Mucosa of rectum (tissue), 2 donors: ENCODE results near the gene PHLDA1.

ENCODE experiments used
- H3K27ac ChIP-seq, 2 donors: one replicate each; pipeline ENCODE4 v1.7.0; 2013; ENCODE audit warnings: inconsistent platforms in 2 of 2, low read depth in 2 of 2, low read length in 2 of 2
- H3K27me3 ChIP-seq, 2 donors: one replicate each; pipeline ENCODE4 v1.7.0; 2013; ENCODE audit warnings: low read length in 2 of 2; ENCODE audit not compliant: control insufficient read depth in 2 of 2, insufficient read depth in 2 of 2
- H3K36me3 ChIP-seq, 2 donors: one replicate each; pipeline ENCODE4 v1.7.0; 2013; ENCODE audit warnings: low read length in 2 of 2; ENCODE audit not compliant: control insufficient read depth in 2 of 2, insufficient read depth in 2 of 2
- H3K4me1 ChIP-seq, 2 donors: one replicate each; pipeline ENCODE4 v1.7.0; 2013; ENCODE audit warnings: low read length in 2 of 2, mild to moderate bottlenecking in 1 of 2; ENCODE audit not compliant: control insufficient read depth in 2 of 2, insufficient read depth in 2 of 2
- H3K4me3 ChIP-seq, 2 donors: one replicate each; pipeline ENCODE4 v1.7.0; 2013; ENCODE audit warnings: low read length in 2 of 2
- H3K9ac ChIP-seq, 2 donors: one replicate each; pipeline ENCODE4 v1.7.0; 2013; ENCODE audit warnings: low read length in 2 of 2, low read depth in 1 of 2, mild to moderate bottlenecking in 1 of 2
- H3K9me3 ChIP-seq, 2 donors: one replicate each; pipeline ENCODE4 v1.7.0; 2013; ENCODE audit warnings: low read length in 2 of 2; ENCODE audit not compliant: control insufficient read depth in 2 of 2
- donor health status: healthy.
- donor health status: Normal muscosa, but diverticular disease.

The PHLDA1 gene

DNA sequence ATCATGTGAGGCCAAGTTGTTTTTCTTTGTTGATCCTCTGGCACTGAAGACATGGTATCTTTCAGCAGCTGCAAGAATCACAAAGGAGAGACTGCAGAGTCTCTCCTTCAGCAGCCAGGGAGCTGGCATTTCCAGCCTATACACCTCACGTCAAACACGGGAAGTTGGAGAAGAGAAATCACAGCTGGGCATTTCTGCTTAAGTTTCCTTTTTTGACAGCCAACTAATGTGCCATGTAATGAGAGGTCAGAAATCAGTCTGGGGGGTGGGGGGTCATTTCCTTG, 28.3 kb downstream of the PHLDA1 start:
- Histone ChIP-seq H3K4me3 (no peak overlapping the region), H3K9ac (no peak overlapping the region), H3K36me3 (no peaks in the 10 kb centered on the region), H3K27me3 (no peaks in the 10 kb centered on the region), H3K4me1 (no peaks in the 10 kb centered on the region), H3K9me3 (no peaks in the 10 kb centered on the region), H3K27ac (no peak overlapping the region)

DNA sequence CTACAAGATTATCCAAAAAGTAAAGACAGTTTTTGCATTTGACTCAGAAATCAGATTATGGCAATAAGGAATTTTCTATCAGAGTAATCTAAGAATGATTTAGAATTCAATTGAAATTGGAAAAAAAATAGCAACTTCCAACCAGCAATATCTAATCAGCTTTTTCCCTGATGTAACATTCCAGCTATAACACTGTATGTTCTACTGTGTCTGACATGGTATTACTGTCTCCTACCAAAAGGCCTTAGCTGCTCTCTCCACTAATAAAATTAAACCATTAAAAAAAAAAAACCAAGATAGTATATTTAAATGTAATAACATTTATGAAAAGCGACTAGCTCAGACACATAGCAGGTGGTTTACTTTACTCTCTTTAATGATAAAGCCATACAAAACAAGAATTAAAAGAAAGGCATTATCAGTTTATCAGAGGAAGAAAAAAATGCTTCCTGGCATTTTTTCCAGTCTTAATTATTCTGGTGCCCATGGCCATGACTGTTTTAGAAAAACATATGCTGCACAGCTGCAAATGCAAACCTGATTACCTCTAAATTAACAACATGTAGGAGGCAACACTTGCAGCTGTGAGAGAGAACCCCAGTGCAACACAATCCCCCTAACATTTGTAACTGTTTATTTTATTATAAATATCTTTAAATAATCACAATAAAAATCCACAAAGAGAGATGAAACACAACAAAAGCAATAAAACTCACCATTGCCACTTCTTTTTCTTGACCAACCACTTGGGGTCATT, 28.8 kb downstream of the PHLDA1 start:
- H3K9me3 ChIP-seq = no peaks in the 10 kb centered on the region
- H3K4me1 ChIP-seq = no peaks in the 10 kb centered on the region
- H3K36me3 ChIP-seq = no peaks in the 10 kb centered on the region
- no peak overlapping the region for H3K4me3 ChIP-seq
- H3K9ac ChIP-seq = no peak overlapping the region
- H3K27me3 ChIP-seq = no peaks in the 10 kb centered on the region
- no peak overlapping the region for H3K27ac ChIP-seq

- H3K4me1 ChIP-seq = no peaks in the 10 kb centered on the region
- H3K4me3 ChIP-seq = no peak overlapping the region
- H3K9me3 ChIP-seq = no peaks in the 10 kb centered on the region
- no peak overlapping the region for H3K9ac ChIP-seq
- no peak overlapping the region for H3K27ac ChIP-seq
- no peaks in the 10 kb centered on the region for H3K27me3 ChIP-seq
- H3K36me3 ChIP-seq = no peaks in the 10 kb centered on the region
Measured at GRCh38 chr12:75998292-75999063, 33.1 kb downstream of the PHLDA1 start.

- Histone ChIP-seq H3K4me3 (no peak overlapping the region), H3K27me3 (no peaks in the 10 kb centered on the region)
Measured at GRCh38 chr12:75997658-75998057, 33.9 kb downstream of the PHLDA1 start.

DNA sequence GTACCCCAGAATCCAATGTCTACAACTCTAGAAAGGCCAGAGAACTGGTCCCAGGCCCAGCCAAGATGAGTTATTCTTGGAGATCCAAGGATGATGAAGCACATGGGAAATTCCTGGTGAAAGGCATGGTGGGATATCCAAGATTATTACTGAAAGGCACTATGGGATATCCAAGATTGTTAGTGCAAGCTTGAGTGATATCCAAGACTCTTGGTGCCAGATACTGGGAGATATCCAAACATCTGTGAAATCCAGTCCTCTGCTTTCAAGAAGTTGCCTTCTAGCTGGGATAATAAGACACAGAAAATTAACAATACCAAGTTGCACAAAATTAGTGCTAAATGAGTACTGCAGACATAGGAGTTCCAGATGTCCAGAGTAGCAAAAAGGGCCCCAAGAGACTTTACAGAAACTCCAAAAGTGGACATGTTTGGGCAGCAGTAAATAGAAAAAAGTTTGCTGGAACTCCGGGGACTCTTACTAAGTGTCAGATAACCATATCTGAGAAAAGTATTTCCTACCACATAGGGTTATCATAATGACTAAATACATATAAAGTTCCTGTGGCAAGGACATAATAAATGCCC, 34.6 kb downstream of the PHLDA1 start:
- Histone ChIP-seq H3K9me3 (no peaks in the 10 kb centered on the region), H3K4me1 (no peaks in the 10 kb centered on the region), H3K27ac (no peak overlapping the region)

More at GRCh38 chr12:75997658-75998057, 33.9 kb downstream of the PHLDA1 start:
- H3K27ac ChIP-seq = no peak overlapping the region
- no peak overlapping the region for H3K9ac ChIP-seq
- H3K4me1 ChIP-seq = no peaks in the 10 kb centered on the region
- H3K9me3 ChIP-seq = no peaks in the 10 kb centered on the region
- H3K36me3 ChIP-seq = no peaks in the 10 kb centered on the region

GRCh38 chr12:75995691-75996090, 35.9 kb downstream of the PHLDA1 start:
- no peak overlapping the region for H3K9ac ChIP-seq
- no peaks in the 10 kb centered on the region for H3K27me3 ChIP-seq
- no peaks in the 10 kb centered on the region for H3K36me3 ChIP-seq
- no peaks in the 10 kb centered on the region for H3K4me1 ChIP-seq
- no peak overlapping the region for H3K4me3 ChIP-seq
- no peak overlapping the region for H3K27ac ChIP-seq
- no peaks in the 10 kb centered on the region for H3K9me3 ChIP-seq

More for the DNA sequence above, 34.6 kb downstream of the PHLDA1 start:
- Histone ChIP-seq H3K9ac (no peak overlapping the region), H3K27me3 (no peaks in the 10 kb centered on the region), H3K36me3 (no peaks in the 10 kb centered on the region), H3K4me3 (no peak overlapping the region)

- Histone ChIP-seq H3K27me3 (no peaks in the 10 kb centered on the region), H3K27ac (no peak overlapping the region), H3K9ac (no peak overlapping the region), H3K36me3 (no peaks in the 10 kb centered on the region), H3K4me3 (no peak overlapping the region), H3K4me1 (no peaks in the 10 kb centered on the region), H3K9me3 (no peaks in the 10 kb centered on the region)
Measured at GRCh38 chr12:75994069-75994740, 37.4 kb downstream of the PHLDA1 start.

- Histone ChIP-seq H3K36me3 (no peaks in the 10 kb centered on the region), H3K27ac (no peak overlapping the region), H3K4me3 (no peak overlapping the region), H3K4me1 (no peaks in the 10 kb centered on the region), H3K9ac (no peak overlapping the region), H3K9me3 (no peaks in the 10 kb centered on the region), H3K27me3 (no peaks in the 10 kb centered on the region)
Measured at GRCh38 chr12:75991753-75992152, 39.8 kb downstream of the PHLDA1 start.

GRCh38 chr12:75990189-75990912, 41.2 kb downstream of the PHLDA1 start:
- Histone ChIP-seq H3K27ac (no peak overlapping the region), H3K27me3 (no peaks in the 10 kb centered on the region), H3K9me3 (no peaks in the 10 kb centered on the region), H3K4me3 (no peak overlapping the region), H3K9ac (no peak overlapping the region), H3K36me3 (no peaks in the 10 kb centered on the region), H3K4me1 (peaks cover 3 to 5% of the 10 kb centered on the region in 2 donors)
